Neural cell (in vitro differentiated cells): Measurements from ENCODE around the gene C3orf62. TPM values are rescaled to one million over a fixed set of nuclear protein-coding genes. Genes with fewer than 3 reads are reported as not detected.
"Not testable (repeated sequence)": the region's sequence is repeated elsewhere in the genome, so short reads cannot be mapped to it uniquely, and the experiment has no call there.

Source experiments
- H2AFZ ChIP-seq: fragments of 200-600, 300-800 bp; sonication (generic), shearing (Covaris generic); 2 replicates; pipeline ENCODE4 v1.6.0; 2014; ENCODE audit warnings: low read depth, mild to moderate bottlenecking, antibody characterized with exemption, low read length, moderate library complexity
- H3F3A ChIP-seq: fragments of 200-600 bp; shearing (Covaris generic); 2 replicates; pipeline ENCODE4 v1.6.1; 2016; ENCODE audit warnings: mild to moderate bottlenecking, moderate library complexity, mixed read lengths, antibody characterized with exemption, low read length; ENCODE audit not compliant: insufficient read depth, poor library complexity, severe bottlenecking
- H3K27ac ChIP-seq: fragments of 200-600, 300-800 bp; sonication (generic), shearing (Covaris generic); 2 replicates; pipeline ENCODE4 v1.5.1; 2014; ENCODE audit warnings: mild to moderate bottlenecking, low read length, moderate library complexity
- H3K27me3 ChIP-seq: fragments of 300-800, 200-600 bp; sonication (generic), shearing (Covaris generic); 2 replicates; pipeline ENCODE4 v1.6.0; 2014; ENCODE audit warnings: mild to moderate bottlenecking, low read depth, low read length, moderate library complexity; ENCODE audit not compliant: insufficient read depth
- H3K36me3 ChIP-seq: fragments of 300-800, 200-600 bp; sonication (generic), shearing (Covaris generic); 2 replicates; pipeline ENCODE4 v1.5.1; 2014; ENCODE audit warnings: mild to moderate bottlenecking, antibody characterized with exemption, low read length, moderate library complexity; ENCODE audit not compliant: insufficient read depth
- H3K4me2 ChIP-seq: fragments of 300-800, 200-600 bp; sonication (generic), shearing (Covaris generic); 2 replicates; pipeline ENCODE4 v1.6.0; 2014; ENCODE audit warnings: mild to moderate bottlenecking, low read length
- H3K4me3 ChIP-seq: fragments of 300-800, 200-600 bp; sonication (generic), shearing (Covaris generic); 2 replicates; pipeline ENCODE4 v1.5.1; 2014; ENCODE audit warnings: mild to moderate bottlenecking, low read length, moderate library complexity
- H3K79me2 ChIP-seq: fragments of 200-600 bp; shearing (Covaris generic); replicated peaks from 2 replicates; pipeline ENCODE4 v1.6.0; 2014; ENCODE audit warnings: mild to moderate bottlenecking, low read length, moderate library complexity; ENCODE audit not compliant: insufficient read depth
- H3K9ac ChIP-seq: fragments of 300-800, 200-600 bp; sonication (generic), shearing (Covaris generic); 2 replicates; pipeline ENCODE4 v1.6.1; 2016; ENCODE audit warnings: mild to moderate bottlenecking, low read length, mixed read lengths
- H3K9me2 ChIP-seq: fragments of 200-600 bp; shearing (Covaris generic); 2 replicates; pipeline ENCODE4 v1.6.1; 2016; ENCODE audit warnings: mild to moderate bottlenecking, low read length, mixed read lengths; ENCODE audit not compliant: insufficient read depth
- H3K9me3 ChIP-seq: fragments of 200-600, 300-800 bp; sonication (generic), shearing (Covaris generic); 2 replicates; pipeline ENCODE4 v1.6.1; 2016; ENCODE audit warnings: mild to moderate bottlenecking, mixed run types, low read length, moderate library complexity, mixed read lengths
- H4K20me1 ChIP-seq: fragments of 200-600 bp; shearing (Covaris generic); 2 replicates; pipeline ENCODE4 v1.6.1; 2016; ENCODE audit warnings: mild to moderate bottlenecking, mixed run types; ENCODE audit not compliant: insufficient read depth
- CTCF ChIP-seq: fragments of 450-650 bp; IDR thresholded peaks from 2 replicates; pipeline ENCODE4 v1.5.1; 2014; ENCODE audit warnings: antibody characterized with exemption, mild to moderate bottlenecking, moderate library complexity; ENCODE audit not compliant: poor library complexity, severe bottlenecking
- EP300 ChIP-seq: fragments of 450-650 bp; conservative IDR thresholded peaks from 2 replicates; pipeline ENCODE4 v1.6.1; 2014; ENCODE audit warnings: antibody characterized with exemption, mild to moderate bottlenecking, moderate library complexity; ENCODE audit not compliant: poor library complexity, severe bottlenecking
- EZH2 ChIP-seq: fragments of 200-600, 300-800 bp; shearing (Covaris generic), sonication (generic); IDR thresholded peaks from 2 replicates; pipeline ENCODE4 v1.6.1; 2014; ENCODE audit warnings: antibody characterized with exemption, low read length, borderline replicate concordance, mild to moderate bottlenecking; ENCODE audit not compliant: insufficient read depth, poor library complexity, severe bottlenecking
- MXI1 ChIP-seq: fragments of 450-650 bp; conservative IDR thresholded peaks from 2 replicates; pipeline ENCODE4 v1.6.1; 2014; ENCODE audit warnings: antibody characterized with exemption, mild to moderate bottlenecking; ENCODE audit not compliant: poor library complexity, severe bottlenecking
- POLR2AphosphoS5 ChIP-seq: IDR thresholded peaks from 2 replicates; pipeline ENCODE4 v1.6.1; 2012
- RAD21 ChIP-seq: fragments of 450-650 bp; conservative IDR thresholded peaks from 2 replicates; pipeline ENCODE4 v1.6.1; 2014; ENCODE audit warnings: antibody characterized with exemption, mild to moderate bottlenecking, moderate library complexity
- REST ChIP-seq: IDR thresholded peaks from 2 replicates; pipeline ENCODE4 v1.6.1; 2012; ENCODE audit warnings: borderline replicate concordance
- SMC3 ChIP-seq: fragments of 450-650 bp; conservative IDR thresholded peaks from 2 replicates; pipeline ENCODE4 v1.6.1; 2014; ENCODE audit warnings: antibody characterized with exemption, mild to moderate bottlenecking, moderate library complexity; ENCODE audit not compliant: poor library complexity
- TAF1 ChIP-seq: IDR thresholded peaks from 2 replicates; pipeline ENCODE4 v1.6.1; 2012; ENCODE audit warnings: low read depth
- polyA plus RNA-seq: library from polyadenylated mRNA; depleted of rRNA; stranded (reverse); fragments of >200 nt; gene quantifications from 2 replicates; pipeline ENCODE4 v1.2.3, GENCODE V29; 2014

Gene C3orf62
- polyA plus RNA-seq, 1 donor from 2014 or later, result 15.6 TPM

DNA sequence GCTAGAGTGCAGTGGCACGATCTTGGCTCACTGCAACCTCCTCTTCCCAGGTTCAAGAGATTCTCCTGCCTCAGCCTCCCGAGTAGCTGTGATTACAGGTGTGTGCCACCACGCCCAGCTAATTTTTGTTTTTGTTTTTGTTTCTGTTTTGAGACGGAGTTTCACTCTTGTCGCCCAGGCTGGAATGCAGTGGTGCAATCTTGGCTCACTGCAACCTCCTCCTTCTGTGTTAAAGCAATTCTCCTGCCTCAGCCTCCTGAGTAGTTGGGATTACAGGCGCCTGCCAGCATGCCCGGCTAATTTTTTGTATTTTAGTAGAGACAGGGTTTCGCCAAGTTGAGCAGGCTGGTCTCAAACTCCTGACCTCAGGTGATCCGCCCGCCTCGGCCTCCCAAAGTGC, 36.9 kb downstream of the C3orf62 start:
- not testable (repeated sequence) for H3K27ac ChIP-seq, H3K4me2 ChIP-seq, H2AFZ ChIP-seq, H4K20me1 ChIP-seq, H3K9me3 ChIP-seq, H3F3A ChIP-seq, H3K4me3 ChIP-seq, H3K79me2 ChIP-seq, H3K9me2 ChIP-seq, H3K9ac ChIP-seq, H3K27me3 ChIP-seq, H3K36me3 ChIP-seq

GRCh38 chr3:49238274-49239127, 38.5 kb downstream of the C3orf62 start:
- Histone ChIP-seq H3K27ac (no peak overlapping the region), H2AFZ (no peak overlapping the region), H3K9ac (no peak overlapping the region), H3K4me2 (no peak overlapping the region), H3K9me3 (no peaks in the 10 kb centered on the region), H3F3A (no peaks in the 10 kb centered on the region), H3K36me3 (no peaks in the 10 kb centered on the region), H3K4me3 (no peak overlapping the region), H3K9me2 (no peaks in the 10 kb centered on the region), H3K27me3 (no peaks in the 10 kb centered on the region), H3K79me2 (no peaks in the 10 kb centered on the region), H4K20me1 (no peaks in the 10 kb centered on the region)
- TF ChIP-seq EP300, result no peak
- TF ChIP-seq REST, result no peak
- no peak for TF ChIP-seq MXI1
- TF ChIP-seq CTCF, result no peak
- TF ChIP-seq EZH2, result no peak
- no peak for TF ChIP-seq RAD21
- TF ChIP-seq TAF1, result no peak
- TF ChIP-seq POLR2AphosphoS5, result no peak
- TF ChIP-seq SMC3, result no peak
